Measurements from ENCODE around the gene CPN2. TPM values are rescaled to one million over a fixed set of nuclear protein-coding genes. Genes with fewer than 3 reads are reported as not detected.

CPN2 gene
- total and polyA plus RNA-seq, 4 donors: 20.4 to 196 (median 128) TPM

- H3K4me1 ChIP-seq (ENCODE audit: control insufficient read depth in 4 of 4, insufficient read depth in 4 of 4, low read length in 3 of 4): peaks cover 3 to 34% (median 18%) of the 10 kb centered on the region in 4 donors
- no peak overlapping the region for H3K9ac ChIP-seq (ENCODE audit: low read depth in 1 of 2, low read length in 2 of 2)
- no peak for DNase-seq (ENCODE audit: low spot score)
- no peaks in the 10 kb centered on the region for H3K9me3 ChIP-seq (ENCODE audit: control insufficient read depth in 4 of 4, low read length in 3 of 4)
- H3K27ac ChIP-seq (ENCODE audit: low read depth in 1 of 2, low read length in 2 of 2): peak overlapping the region; percentile 73 to 88
- H3K4me3 ChIP-seq (ENCODE audit: low read depth in 1 of 3, low read length in 3 of 3): peak overlapping the region in 1 of 3 donors; percentile 36
- TF ChIP-seq ZBTB33 (IDR thresholded peaks at IDR 0.05) (no peak), HNF4A (conservative IDR thresholded peaks at IDR 0.05) (peak; percentile 80 to 87), SP1 (IDR thresholded peaks at IDR 0.05) (peak; percentile 79), NR2F2 (IDR thresholded peaks at IDR 0.05) (no peak), MAX (IDR thresholded peaks at IDR 0.05) (no peak), RXRA (IDR thresholded peaks at IDR 0.05) (peak; percentile 21 to 37), JUND (IDR thresholded peaks at IDR 0.05) (no peak), TAF1 (conservative IDR thresholded peaks at IDR 0.05) (no peak), HNF4G (IDR thresholded peaks at IDR 0.05) (peak; percentile 72), YY1 (IDR thresholded peaks at IDR 0.05) (peak; percentile 12), REST (IDR thresholded peaks at IDR 0.05) (no peak)
- no peaks in the 10 kb centered on the region for H3K36me3 ChIP-seq (ENCODE audit: control insufficient read depth in 4 of 4, insufficient read depth in 3 of 4, low read depth in 1 of 4, low read length in 3 of 4)
- H3K27me3 ChIP-seq (ENCODE audit: control insufficient read depth in 4 of 4, insufficient read depth in 4 of 4, low read length in 3 of 4): no peaks in the 10 kb centered on the region
- WGBS: 21% methylated on average over 13 of the region's 13 CpGs
Measured at GRCh38 chr3:194396539-194396858, 45.4 kb upstream of the CPN2 start.

GRCh38 chr3:194395778-194396538 lies 44.8 kb upstream of the CPN2 start:
- no peaks in the 10 kb centered on the region for H3K27me3 ChIP-seq (ENCODE audit: control insufficient read depth in 4 of 4, insufficient read depth in 4 of 4, low read length in 3 of 4)
- H3K27ac ChIP-seq (ENCODE audit: low read depth in 1 of 2, low read length in 2 of 2): peak overlapping the region; percentile 73 to 88
- WGBS: 38% methylated on average over 26 of the region's 26 CpGs

More at GRCh38 chr3:194395778-194396538, 44.8 kb upstream of the CPN2 start:
- H3K9me3 ChIP-seq (ENCODE audit: control insufficient read depth in 4 of 4, low read length in 3 of 4): no peaks in the 10 kb centered on the region
- no peak for DNase-seq (ENCODE audit: low spot score)
- peak overlapping the region in 1 of 2 donors; percentile 64 for H3K9ac ChIP-seq (ENCODE audit: low read depth in 1 of 2, low read length in 2 of 2)
- no peaks in the 10 kb centered on the region for H3K36me3 ChIP-seq (ENCODE audit: control insufficient read depth in 4 of 4, insufficient read depth in 3 of 4, low read depth in 1 of 4, low read length in 3 of 4)
- TF ChIP-seq YY1 (IDR thresholded peaks at IDR 0.05) (peak; percentile 36), RAD21 (IDR thresholded peaks at IDR 0.05) (no peak), JUND (IDR thresholded peaks at IDR 0.05) (no peak), RXRA (IDR thresholded peaks at IDR 0.05) (peak; percentile 36 to 40), HNF4G (IDR thresholded peaks at IDR 0.05) (no peak), TAF1 (conservative IDR thresholded peaks at IDR 0.05) (peak; percentile 46), NR2F2 (IDR thresholded peaks at IDR 0.05) (no peak), REST (IDR thresholded peaks at IDR 0.05) (peak; percentile 80)
- H3K4me1 ChIP-seq (ENCODE audit: control insufficient read depth in 4 of 4, insufficient read depth in 4 of 4, low read length in 3 of 4): peaks cover 3 to 34% (median 18%) of the 10 kb centered on the region in 4 donors
- peak overlapping the region in 1 of 3 donors; percentile 36 for H3K4me3 ChIP-seq (ENCODE audit: low read depth in 1 of 3, low read length in 3 of 3)

Data from liver (tissue), 9 donors.